Chondrocyte (in vitro differentiated cells): ENCODE data around the gene KRT84. TPM values are rescaled to one million over a fixed set of nuclear protein-coding genes. Genes with fewer than 3 reads are reported as not detected.
A peak's percentile ranks its signal among the peaks of the same experiment; 100 is the strongest.

ENCODE experiments used
- DNase-seq: peaks from one replicate; pipeline ENCODE4 v3.0.0; 2021; ENCODE audit warnings: mixed read lengths, low spot score
- H3K27ac Mint-ChIP-seq: one replicate; pipeline ENCODE4 v1.8.0; 2021; ENCODE audit warnings: mild to moderate bottlenecking, moderate library complexity, mixed read lengths; ENCODE audit not compliant: unreplicated experiment
- H3K27me3 Mint-ChIP-seq: 2 replicates; pipeline ENCODE4 v1.8.0; 2021; ENCODE audit warnings: low read depth, mixed read lengths
- H3K36me3 Mint-ChIP-seq: 2 replicates; pipeline ENCODE4 v1.8.0; 2021; ENCODE audit warnings: low read depth, mixed read lengths
- H3K4me1 Mint-ChIP-seq: 2 replicates; pipeline ENCODE4 v1.8.0; 2021; ENCODE audit warnings: low read depth, mild to moderate bottlenecking, mixed read lengths
- H3K4me3 Mint-ChIP-seq: one replicate; pipeline ENCODE4 v1.8.0; 2021; ENCODE audit warnings: mild to moderate bottlenecking, moderate library complexity, mixed read lengths; ENCODE audit not compliant: unreplicated experiment
- H3K9me3 Mint-ChIP-seq: 2 replicates; pipeline ENCODE4 v1.8.0; 2021; ENCODE audit warnings: low read depth, mixed read lengths
- total RNA-seq: library from RNA; stranded (reverse); gene quantifications from 3 replicates; pipeline ENCODE4 v1.2.1, GENCODE V29; 2021
- TF ChIP-seq, protein P1 (sequence below): fragments of 200-600 bp; sonication (generic); IDR thresholded peaks from 2 replicates; pipeline ENCODE4 v1.5.0; 2021; ENCODE audit warnings: antibody characterized with exemption, mild to moderate bottlenecking, moderate library complexity

The KRT84 gene
- total RNA-seq, 1 donor from 2014 or later: not detected

DNA sequence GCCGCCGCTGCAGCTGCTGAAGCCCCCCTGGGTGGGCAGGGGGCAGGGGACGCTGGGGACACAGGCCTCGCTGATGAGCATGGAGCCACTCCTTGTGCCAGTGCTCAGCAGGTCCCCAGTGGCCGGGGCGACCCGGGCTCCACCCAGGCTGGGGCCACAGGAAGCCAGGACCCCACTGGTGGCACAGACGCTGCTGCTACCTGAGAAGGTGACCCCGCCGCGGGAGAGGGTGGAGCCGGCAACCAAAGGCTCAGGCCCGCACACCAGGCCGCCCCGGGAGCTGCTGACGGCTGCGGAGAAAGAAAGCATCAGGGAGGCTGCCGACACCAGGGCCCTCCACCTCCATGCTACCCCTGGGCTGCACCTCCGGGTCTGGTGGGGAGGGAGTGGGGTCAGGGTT lies 7.4 kb downstream of the KRT84 start:
- H3K4me3 Mint-ChIP-seq: no peak overlapping the region
- peaks cover 9% of the 10 kb centered on the region for H3K9me3 Mint-ChIP-seq
- no peak overlapping the region for H3K27ac Mint-ChIP-seq
- TF ChIP-seq, protein P1, sequence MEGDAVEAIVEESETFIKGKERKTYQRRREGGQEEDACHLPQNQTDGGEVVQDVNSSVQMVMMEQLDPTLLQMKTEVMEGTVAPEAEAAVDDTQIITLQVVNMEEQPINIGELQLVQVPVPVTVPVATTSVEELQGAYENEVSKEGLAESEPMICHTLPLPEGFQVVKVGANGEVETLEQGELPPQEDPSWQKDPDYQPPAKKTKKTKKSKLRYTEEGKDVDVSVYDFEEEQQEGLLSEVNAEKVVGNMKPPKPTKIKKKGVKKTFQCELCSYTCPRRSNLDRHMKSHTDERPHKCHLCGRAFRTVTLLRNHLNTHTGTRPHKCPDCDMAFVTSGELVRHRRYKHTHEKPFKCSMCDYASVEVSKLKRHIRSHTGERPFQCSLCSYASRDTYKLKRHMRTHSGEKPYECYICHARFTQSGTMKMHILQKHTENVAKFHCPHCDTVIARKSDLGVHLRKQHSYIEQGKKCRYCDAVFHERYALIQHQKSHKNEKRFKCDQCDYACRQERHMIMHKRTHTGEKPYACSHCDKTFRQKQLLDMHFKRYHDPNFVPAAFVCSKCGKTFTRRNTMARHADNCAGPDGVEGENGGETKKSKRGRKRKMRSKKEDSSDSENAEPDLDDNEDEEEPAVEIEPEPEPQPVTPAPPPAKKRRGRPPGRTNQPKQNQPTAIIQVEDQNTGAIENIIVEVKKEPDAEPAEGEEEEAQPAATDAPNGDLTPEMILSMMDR: no peak
- H3K4me1 Mint-ChIP-seq: no peaks in the 10 kb centered on the region
- H3K36me3 Mint-ChIP-seq: peaks cover 2% of the 10 kb centered on the region
- no peak for DNase-seq
- peaks cover 28% of the 10 kb centered on the region for H3K27me3 Mint-ChIP-seq

DNA sequence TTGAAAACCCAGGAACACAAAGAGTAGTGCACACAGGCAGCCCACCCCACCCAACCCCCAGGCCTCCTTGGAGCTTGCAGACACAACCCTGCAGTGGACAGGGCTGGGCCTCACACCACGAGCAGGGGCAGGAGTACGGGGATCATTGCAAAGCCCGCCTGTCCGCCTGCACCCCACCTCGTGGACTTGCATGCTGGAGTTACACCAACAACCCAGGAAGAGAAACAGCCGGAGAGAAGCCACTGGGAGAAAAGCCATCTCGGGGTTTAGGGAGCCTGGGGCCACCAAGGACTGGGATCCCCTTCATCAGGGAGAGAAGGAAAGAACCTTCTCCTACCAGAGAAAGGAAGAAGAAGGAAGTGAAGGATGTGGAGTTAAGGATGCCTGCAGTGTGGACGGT lies 8.2 kb downstream of the KRT84 start:
- no peak overlapping the region for H3K4me3 Mint-ChIP-seq
- peaks cover 6% of the 10 kb centered on the region for H3K4me1 Mint-ChIP-seq
- H3K9me3 Mint-ChIP-seq: peaks cover 9% of the 10 kb centered on the region
- peaks cover 25% of the 10 kb centered on the region for H3K27me3 Mint-ChIP-seq
- H3K27ac Mint-ChIP-seq: no peak overlapping the region
- peaks cover 2% of the 10 kb centered on the region for H3K36me3 Mint-ChIP-seq
- no peak for DNase-seq
- TF ChIP-seq, protein P1: no peak

DNA sequence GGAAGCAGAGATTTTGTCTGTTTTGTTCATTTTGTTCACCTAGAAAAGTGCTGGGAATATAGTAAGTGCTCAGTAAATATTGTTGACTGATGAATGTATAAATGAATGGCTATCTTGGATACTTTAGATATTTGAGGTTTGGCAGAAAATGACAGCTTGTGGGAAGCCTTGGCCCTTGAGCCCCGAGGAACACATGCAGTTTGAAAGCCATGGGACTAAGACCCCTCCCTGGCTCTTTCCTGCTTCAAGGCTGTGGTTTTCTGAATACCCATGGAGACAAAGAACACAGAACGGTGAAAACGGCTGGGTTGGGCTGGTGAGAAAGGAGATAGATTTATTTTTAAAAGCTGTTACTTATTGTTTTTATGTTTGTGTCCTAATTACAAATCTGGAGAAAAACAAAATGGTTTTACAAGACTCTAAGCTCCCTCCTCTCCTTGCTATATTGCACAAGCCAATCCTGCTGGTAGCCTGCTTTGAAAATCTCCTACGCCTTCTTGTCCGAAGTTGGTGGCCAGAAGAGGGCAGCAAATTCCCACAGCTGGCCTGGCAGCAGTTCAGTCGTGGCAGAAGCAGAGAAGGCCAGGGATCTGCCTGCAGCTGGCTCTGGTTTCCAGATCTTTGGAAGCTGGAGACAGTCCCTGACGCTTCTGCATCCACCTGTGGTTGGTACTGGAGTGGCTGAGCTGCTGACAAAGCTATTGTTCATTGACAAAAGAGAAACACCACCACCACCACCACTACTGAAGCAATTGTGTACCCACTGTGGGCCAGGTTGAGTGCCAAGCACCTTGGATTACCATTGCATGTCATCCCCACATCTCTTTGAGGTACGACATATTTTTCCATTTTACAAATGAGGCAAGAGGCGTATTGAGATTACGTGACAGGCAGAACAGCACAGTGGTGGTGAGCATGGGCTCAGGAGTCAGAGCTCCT lies 13.0 kb downstream of the KRT84 start:
- H3K4me1 Mint-ChIP-seq: peaks cover 24% of the 10 kb centered on the region
- DNase-seq: no peak
- peak overlapping the region; percentile 73 for H3K27ac Mint-ChIP-seq
- peaks cover 9% of the 10 kb centered on the region for H3K9me3 Mint-ChIP-seq
- peaks cover 2% of the 10 kb centered on the region for H3K36me3 Mint-ChIP-seq
- H3K27me3 Mint-ChIP-seq: peaks cover 18% of the 10 kb centered on the region
- TF ChIP-seq, protein P1: peak; percentile 93
- H3K4me3 Mint-ChIP-seq: no peak overlapping the region

DNA sequence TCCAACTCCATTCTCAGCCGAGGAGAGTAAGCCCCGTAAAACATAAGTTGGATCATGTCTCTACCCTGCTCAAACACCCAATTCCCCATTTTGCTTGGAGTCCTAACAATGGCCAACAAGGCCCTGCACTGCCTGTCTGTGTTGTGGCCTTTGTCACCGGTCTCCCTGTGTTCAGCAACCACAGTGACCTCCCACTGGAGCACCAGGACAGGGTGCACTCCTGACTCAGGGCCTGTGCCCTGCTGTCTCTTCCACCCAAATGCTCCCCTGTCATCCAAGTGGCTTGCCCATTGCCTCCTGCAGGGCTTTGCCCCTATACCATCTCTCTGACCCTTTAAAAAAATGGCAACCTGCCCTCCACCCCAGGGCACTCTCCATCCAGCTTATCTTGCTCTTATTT lies 13.7 kb downstream of the KRT84 start:
- Mint-ChIP-seq H3K9me3 (peaks cover 9% of the 10 kb centered on the region), H3K4me3 (no peak overlapping the region), H3K36me3 (peaks cover 2% of the 10 kb centered on the region), H3K27me3 (peaks cover 20% of the 10 kb centered on the region), H3K4me1 (peaks cover 24% of the 10 kb centered on the region), H3K27ac (peak overlapping the region; percentile 81)
- no peak for DNase-seq
- TF ChIP-seq, protein P1: no peak

DNA sequence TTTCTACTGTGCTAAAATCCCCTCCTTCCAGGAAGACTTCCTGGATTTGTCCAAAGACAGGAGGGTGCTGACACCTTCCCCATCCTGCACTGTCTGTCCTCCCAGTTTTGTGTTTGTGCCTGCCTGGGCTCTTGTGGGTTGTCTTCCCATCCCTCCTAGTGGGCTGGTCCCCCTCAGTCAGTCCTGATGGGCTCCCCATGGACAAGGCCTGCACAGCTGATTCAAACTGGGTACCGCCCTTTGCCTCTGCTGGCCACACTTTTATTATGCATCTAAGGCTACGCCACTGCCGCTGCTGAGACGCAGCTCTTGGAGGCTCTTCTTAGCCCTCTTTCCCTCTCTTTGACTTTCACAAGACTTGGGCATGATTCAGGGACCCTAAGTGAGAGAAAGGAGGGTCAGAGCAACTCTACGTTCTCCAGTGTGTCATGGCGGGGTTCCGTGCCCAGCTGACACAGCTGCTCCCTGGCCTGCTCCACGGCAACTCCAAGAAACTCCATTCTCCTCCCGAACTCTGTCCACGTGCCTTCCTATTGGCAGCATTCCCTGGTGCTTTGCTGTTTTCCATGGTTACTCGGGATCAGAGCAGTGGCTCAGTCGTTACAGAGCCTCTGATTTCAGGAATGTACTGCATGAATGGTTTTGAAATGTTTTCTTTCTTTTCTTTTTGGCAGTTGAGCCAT lies 14.4 kb downstream of the KRT84 start:
- H3K4me3 Mint-ChIP-seq: no peak overlapping the region
- TF ChIP-seq, protein P1: no peak
- H3K27ac Mint-ChIP-seq: peak overlapping the region; percentile 81
- peaks cover 24% of the 10 kb centered on the region for H3K4me1 Mint-ChIP-seq
- no peak for DNase-seq
- H3K36me3 Mint-ChIP-seq: peaks cover 2% of the 10 kb centered on the region
- peaks cover 9% of the 10 kb centered on the region for H3K9me3 Mint-ChIP-seq
- H3K27me3 Mint-ChIP-seq: peaks cover 19% of the 10 kb centered on the region
